HL-60/S4 treated with phorbol 12-myristate 13-acetate at 8.2 ng/mL for 4 days and 3 days (cell line): ENCODE measurements around the gene POLR2J3.
"Not testable (repeated sequence)": the region's sequence is repeated elsewhere in the genome, so short reads cannot be mapped to it uniquely, and the experiment has no call there.

Experiments used
- in situ Hi-C: fragments of 300-500 bp; cut with MboI; formaldehyde crosslinking; loops from 2 replicates; pipeline ENCODE4 v1.15.0; 2022; ENCODE audit warnings: low sequenced_read_pairs

POLR2J3 gene

GRCh38 chr7:102572261-102573239, at the start of gene POLR2J3:
POLR2J3 (minus strand) TSS chr7:102572583; CDS start chr7:102572521, 62 bp downstream.
- in situ Hi-C loops: not testable (repeated sequence)

- in situ Hi-C loops: not testable (repeated sequence)
These were observed 45.7 kb upstream of the POLR2J3 start for GRCh38 chr7:102618122-102618521.

DNA sequence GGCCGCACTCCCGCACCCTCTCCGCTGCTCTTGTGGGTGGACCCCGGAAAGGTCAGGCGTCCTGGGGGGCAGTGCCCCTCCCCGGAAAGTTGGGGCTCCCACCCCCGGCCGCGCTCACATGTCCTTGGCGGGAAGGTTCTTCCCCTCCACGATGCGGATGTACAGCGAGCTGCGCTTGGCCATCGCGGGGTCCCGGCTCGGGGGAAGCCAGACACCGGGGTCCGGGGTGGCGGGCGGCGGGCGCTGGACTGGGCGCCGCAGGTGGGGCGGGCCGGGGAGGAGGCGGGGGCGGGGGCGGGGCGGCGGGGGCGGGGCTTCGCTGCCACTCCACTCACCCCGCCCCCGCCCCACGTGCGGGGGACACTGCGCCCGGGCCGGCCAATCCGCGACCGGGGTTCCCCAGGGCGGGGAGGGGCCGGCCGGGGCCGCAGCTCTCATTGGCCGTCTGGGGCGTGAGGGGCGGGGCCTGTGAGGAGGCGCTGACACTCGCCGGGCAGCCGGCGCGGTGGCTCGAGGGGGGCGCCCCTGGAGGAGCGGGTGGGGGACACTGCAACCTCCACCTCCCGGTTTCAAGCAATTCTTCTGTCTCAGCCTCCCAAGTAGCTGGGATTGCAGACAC, 44.2 kb upstream of the POLR2J3 start, which contains the start of gene RASA4:
TSS of gene RASA4 (minus strand) at position 250 of the 619 bp plus-strand sequence. CDS start at position 183, 67 bp downstream.
- in situ Hi-C loops: not testable (repeated sequence)

DNA sequence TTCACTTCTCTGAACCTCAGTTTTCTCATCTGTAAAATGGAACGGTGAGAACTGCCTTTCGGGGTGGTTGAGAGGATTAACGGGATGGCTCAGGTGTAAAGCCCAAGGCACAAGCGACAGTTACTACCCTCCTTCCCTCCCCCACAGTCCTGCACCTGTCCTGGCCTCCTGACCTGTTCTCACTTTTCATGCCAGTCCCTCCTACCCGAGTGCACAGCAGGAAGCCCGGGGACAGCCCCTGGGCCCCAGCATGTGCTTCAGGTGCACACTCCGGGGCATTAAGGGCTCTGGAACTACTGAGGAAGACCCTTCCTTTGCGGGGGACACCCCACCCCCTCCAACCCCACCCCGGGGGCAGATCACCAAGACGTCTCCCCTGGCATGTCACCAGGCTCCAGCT, 43.5 kb upstream of the POLR2J3 start:
- in situ Hi-C loops: not testable (repeated sequence)

- in situ Hi-C loops: not testable (repeated sequence)
These were observed 42.5 kb upstream of the POLR2J3 start for GRCh38 chr7:102614873-102615272.

GRCh38 chr7:102614346-102614697, 41.9 kb upstream of the POLR2J3 start:
- in situ Hi-C loops: not testable (repeated sequence)

DNA sequence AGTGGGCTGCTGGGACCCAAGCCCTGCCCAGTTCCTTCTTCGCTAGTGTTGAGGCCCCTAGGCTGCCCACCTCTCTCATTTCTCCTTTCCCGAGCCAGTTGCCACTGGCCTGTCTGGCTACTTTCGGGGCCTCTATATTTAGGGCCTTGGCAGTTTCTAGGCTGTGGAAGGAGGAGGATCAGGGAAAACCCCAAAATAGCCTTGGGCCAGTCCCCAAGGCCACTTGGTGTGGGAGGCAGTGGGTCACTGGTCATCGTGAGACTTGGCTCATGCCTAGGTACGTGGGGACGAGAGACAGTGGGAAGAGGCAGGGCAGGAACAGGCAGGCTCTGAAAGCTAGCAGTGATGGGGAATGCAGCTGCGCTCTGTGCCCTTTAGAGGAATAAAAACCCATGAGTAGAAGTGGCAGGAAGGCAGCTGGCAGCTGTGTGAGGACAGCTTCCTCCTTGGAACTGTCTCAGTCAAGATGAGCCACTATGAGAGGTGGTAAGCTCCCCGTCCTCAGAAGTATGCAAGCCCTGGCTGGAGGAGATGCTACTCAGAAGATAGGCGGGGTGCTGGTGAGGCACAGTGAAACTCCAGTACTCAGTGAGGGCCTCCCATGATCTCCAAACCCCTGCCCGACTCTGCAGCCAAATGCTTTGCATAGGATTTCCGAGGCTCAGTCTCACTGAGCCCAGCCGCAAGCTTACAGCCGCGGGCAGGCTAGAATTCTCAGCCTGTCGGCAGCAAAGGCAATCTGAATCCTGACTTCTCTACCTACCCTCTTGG, 41.4 kb upstream of the POLR2J3 start:
- in situ Hi-C loops: not testable (repeated sequence)

GRCh38 chr7:102611675-102612325, 39.4 kb upstream of the POLR2J3 start:
- in situ Hi-C loops: not testable (repeated sequence)

GRCh38 chr7:102611013-102611674, 38.8 kb upstream of the POLR2J3 start:
- in situ Hi-C loops: not testable (repeated sequence)

DNA sequence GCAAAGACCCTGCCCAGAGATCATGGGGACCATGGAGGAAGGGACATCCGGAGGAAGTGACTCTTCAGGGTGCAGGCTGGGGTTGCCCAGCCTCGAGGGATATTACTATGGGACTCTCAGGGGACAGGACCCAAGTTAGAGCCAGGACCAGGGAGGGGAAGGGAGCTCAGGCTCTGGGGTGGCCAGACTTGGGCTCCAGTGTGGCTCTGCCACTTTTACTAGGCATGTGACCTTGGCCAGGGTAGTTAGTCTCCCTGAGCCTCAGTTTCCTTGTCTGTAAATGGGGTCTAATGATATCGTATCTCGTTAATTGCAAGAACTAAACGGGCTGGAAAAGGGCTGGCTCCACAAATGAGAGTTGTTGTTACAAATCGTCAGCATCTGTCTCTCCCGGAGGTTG, 38.1 kb upstream of the POLR2J3 start:
- in situ Hi-C loops: not testable (repeated sequence)

GRCh38 chr7:102609734-102610133, 37.4 kb upstream of the POLR2J3 start:
- in situ Hi-C loops: not testable (repeated sequence)

- in situ Hi-C loops: not testable (repeated sequence)
These were observed 34.5 kb upstream of the POLR2J3 start for GRCh38 chr7:102606848-102607247.

- in situ Hi-C loops: not testable (repeated sequence)
These were observed 32.2 kb upstream of the POLR2J3 start for GRCh38 chr7:102604431-102605145.

DNA sequence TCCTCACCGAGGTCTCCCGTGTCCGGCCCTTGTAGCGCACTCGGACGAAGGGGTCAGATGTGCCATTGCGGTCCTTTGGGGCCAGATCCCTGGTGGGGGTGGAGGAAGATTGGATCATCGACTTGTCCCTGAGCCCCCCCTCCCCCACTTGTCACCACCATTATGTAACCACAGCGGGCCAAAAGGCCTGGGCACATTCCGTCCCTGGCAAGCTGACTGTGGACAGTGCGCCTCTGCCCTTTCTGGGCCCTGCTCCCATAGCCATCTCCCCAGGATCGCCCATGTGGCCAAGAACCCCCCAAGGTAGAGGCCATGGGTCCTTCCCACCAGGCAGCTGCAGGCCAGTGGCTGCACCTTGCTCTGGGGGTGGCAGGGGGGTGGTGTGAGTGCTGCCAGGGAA, 29.9 kb upstream of the POLR2J3 start:
- in situ Hi-C loops: not testable (repeated sequence)

- in situ Hi-C loops: not testable (repeated sequence)
These were observed 27.3 kb upstream of the POLR2J3 start for GRCh38 chr7:102599699-102600098.

- in situ Hi-C loops: not testable (repeated sequence)
These were observed 23.7 kb upstream of the POLR2J3 start for GRCh38 chr7:102596036-102596435.

- in situ Hi-C loops: not testable (repeated sequence)
These were observed 21.4 kb upstream of the POLR2J3 start for GRCh38 chr7:102593637-102594334.

GRCh38 chr7:102592477-102593019, 20.2 kb upstream of the POLR2J3 start:
- in situ Hi-C loops: not testable (repeated sequence)
